Head of caudate nucleus (tissue), 42 donors: Measurements from ENCODE around the gene FBXO10.
"Not testable (repeated sequence)": the region's sequence is repeated elsewhere in the genome, so short reads cannot be mapped to it uniquely, and the experiment has no call there.

Experiments used
- DNase-seq, 42 donors: peaks; one replicate each; pipeline versions ENCODE4 v3.0.0 to v3.0.0-alpha.2; 2020 to 2021; ENCODE audit warnings: mixed read lengths in 7 of 42
- intact Hi-C: fragments of 100-400 bp; cut with DNase I; formaldehyde crosslinking; loops from one replicate; pipeline ENCODE4 v1.15.0; 2022

The FBXO10 gene

DNA sequence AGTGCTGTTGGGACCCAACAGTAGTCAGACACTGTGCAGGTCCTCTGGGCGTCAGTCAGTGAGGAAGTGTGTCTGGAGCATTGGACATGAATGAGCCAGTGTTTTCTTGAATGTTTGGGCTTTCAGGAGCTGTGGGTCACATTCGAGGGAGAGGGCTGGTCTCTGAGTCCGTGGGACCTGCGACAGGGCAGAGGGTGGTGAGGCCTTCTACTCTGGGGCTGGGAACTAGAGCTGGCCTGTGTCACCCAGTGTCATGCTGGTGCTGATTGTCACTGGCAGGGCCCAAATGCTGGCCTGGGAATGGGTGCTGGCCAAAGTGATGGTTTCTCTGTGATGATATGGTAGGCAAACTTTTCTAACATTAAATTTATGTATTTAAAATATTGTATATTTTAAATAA is 80.2 kb downstream of the FBXO10 start:
- DNase-seq, result peak in 1 of 42 donors; percentile 15
- intact Hi-C loops, result no loop called here

DNA sequence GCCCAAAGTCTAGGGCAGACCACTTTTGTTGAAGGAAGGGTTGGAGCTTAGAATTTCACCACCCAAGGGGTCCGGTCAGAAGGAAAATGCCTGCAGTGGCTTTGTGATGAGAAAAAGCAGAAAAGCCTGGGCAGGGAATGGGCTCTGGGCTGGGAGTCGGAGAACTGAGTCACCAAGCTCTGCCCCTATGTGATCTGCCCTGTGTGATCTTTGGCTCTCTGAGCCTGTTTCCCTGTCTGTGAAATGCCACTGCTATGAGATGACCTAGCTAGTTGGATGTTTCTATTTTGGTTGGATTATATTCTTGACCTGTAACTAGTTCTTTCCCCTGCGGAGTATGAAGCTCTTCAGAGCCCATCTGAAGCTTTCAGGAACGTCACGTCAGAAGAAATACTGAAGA is 80.6 kb downstream of the FBXO10 start:
- intact Hi-C loops, result no loop called here
- DNase-seq, result peak in 1 of 42 donors; percentile 13

DNA sequence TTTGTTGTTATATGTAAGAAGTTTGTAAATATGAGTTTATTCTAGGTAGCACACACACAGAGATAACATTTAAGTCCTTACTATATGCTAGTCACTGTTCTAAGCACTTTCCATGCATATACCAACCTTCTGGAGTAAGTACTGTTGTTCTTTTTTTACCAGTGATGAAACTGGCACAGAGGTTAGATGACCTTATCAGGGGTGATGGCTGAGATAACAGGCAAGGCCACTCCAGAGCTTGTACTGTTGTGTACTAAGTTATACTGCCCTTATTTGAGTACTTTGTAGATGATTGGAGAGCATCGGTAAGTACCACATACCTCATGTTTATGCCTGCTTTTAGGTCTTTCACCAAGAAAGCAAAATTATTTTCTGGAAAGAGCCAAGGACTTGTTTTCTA is 84.2 kb downstream of the FBXO10 start:
- intact Hi-C loops, result no loop called here
- DNase-seq, result no peak

DNA sequence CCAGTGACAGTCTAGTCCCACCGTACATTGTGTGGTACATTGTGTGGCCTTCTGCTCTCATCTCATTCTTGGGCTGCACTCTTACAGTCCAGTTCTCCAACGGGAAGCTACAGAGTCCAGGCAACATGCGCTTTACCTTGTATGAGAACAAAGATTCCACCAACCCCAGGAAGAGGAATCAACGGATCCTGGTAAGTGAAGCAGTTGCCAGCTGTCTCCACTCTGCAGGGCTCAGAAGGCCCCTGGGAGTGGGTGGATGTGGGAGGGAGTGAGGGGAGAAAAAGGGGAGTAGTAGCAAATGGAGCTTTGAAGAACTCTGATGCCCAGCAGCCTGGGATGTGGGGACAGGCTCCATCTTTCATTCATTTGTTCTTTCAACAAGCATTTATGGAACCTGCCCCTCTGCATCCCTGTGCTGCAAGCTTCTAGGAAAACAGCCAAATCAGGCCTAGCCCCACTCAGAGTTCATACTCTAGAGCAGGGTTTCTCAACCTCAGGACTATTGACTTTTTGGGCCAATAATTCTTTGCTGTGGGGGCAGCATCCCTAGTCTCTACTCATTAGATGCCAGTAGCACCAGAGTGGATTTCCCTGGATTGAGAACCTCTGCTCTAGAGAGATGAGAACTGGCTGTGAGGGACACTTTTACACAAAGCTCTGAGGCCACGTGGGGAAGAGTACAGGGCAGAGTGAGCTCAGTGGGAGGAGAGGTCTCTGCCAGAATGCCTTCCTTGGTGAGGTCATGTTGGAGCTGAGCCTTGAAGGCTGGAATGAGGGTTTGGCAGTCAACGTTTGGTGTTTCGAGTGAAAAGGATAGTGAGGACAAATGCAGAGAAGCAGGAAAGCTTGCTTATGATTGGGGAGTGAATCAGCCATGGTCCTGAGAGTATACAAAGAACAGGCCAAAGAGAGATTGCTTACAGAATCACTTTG is 89.3 kb downstream of the FBXO10 start:
- intact Hi-C loops, result loop anchor here (10.0 kb wide), 2 partner anchors 108 to 418 kb away; partner anchors contain the start of genes SLC25A51 and TOMM5
- peak in 12 of 42 donors; percentile 25 to 78 (median 54) for DNase-seq

DNA sequence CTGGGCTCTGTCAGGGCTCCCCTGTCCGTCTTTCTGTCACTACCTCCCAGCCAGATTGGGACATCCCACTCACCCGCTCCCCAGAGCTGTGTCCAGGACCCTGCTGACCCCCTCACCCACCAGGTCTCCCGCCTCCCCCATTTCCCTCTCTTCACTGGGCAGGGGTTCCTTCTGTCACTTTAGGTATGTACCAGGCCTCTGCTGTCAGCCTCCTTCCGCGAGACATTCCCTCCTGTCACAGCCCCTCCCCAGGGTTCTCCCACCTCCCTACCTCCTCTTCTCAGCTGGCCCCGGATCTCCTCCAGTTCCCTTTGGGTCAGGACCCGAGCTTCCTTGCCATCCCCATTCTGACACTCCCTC is 89.9 kb downstream of the FBXO10 start:
- DNase-seq, result no peak
- intact Hi-C loops, result loop anchor here (10.0 kb wide), 2 partner anchors 109 to 419 kb away; partner anchors contain the start of genes SLC25A51 and TOMM5

DNA sequence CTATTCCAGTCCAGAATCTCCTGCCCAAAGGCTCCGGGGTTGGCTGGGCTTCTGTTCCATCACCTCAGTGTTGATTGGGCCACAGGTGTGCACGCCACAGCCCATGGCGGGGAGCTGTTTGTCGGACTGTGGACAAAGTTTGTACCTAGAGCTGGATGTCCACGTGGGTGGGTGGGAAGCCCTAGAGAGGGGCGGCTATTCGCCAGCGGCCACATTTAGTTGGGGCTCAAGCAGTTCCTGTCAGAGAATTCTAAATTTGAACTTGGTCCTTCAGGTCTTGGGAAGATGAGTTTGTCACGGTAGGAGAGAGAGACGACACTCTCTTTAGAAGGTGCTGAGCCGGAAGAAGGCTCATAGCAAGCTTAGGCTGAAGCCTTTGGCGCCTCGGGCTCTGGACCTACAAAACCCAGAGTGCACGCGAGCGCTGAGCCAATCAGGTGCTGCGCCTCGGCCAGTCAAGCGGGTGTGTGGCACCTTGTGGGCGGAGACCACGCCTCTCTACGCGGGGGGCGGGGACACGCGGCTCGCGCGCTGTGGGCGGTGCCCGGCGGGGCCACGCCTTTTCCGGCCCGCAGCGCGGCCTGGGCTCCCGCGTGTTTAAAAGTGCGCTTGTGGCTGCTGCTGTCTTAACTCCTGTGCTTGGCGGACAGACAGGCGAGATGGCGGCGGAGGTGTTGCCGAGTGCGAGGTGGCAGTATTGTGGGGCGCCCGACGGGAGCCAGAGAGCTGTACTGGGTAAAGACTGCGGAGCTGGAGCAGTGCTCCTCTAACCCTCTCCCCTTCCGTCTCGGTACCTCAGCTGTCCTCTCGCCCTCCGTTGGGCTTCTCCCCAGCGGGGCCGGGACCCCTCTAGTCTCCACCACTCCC is 90.6 kb downstream of the FBXO10 start, which contains the start of gene POLR1E:
Gene POLR1E, plus strand, starts transcription at position 560 of the 867 bp plus-strand sequence. Its CDS starts 100 bp downstream, at position 660.
- intact Hi-C loops, result loop anchor here (10.0 kb wide), 2 partner anchors 109 to 419 kb away; partner anchors contain the start of genes SLC25A51 and TOMM5
- peak; percentile 87 to 98 (median 94) for DNase-seq

DNA sequence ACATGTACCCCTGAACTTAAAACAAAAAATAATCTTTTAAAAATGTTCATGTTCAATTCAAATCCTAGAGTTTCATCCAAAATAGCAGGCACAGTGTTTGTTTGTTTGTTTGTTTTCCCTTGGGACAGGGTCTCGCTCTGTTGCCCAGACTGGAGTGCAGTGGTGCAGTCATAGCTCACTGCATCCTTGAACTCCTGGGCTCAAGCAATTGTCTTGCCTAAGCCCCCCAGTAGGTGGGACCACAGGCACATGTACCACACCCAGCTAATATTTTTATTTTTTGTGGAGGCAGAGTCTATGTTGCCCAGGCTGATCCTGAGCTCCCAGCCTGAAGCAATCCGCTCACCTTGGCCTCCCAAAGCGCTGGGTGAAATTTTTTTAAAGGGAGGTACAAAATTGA is 95.4 kb downstream of the FBXO10 start:
- intact Hi-C loops, result loop anchor here (10.0 kb wide), 2 partner anchors 114 to 424 kb away; partner anchors contain the start of genes SLC25A51 and TOMM5
- DNase-seq, result no peak

DNA sequence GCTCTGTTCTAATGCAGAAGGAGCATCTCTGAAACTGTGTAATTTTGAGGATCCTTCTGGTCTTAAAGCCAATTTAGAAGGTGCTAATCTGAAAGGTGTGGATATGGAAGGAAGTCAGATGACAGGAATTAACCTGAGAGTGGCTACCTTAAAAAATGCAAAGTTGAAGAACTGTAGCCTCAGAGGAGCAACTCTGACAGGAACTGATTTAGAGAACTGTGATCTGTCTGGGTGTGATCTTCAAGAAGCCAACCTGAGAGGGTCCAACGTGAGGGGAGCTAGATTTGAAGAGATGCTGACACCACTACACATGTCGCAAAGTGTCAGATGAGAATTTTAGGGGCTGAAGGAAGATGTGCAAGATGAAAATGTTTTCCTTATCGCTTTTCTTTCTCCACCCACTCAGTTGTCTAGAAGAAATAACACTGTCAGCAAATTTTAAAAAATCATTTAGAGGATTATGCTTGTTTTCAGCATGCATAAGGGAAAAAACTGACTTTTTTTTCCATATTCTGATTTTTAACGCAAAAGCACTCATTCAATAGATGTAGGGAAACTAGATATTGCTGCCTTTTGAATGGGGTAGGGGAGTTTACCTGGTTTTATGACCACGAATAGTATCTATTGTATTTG is 98.1 kb downstream of the FBXO10 start:
- DNase-seq, intact Hi-C loops: not testable (repeated sequence)

DNA sequence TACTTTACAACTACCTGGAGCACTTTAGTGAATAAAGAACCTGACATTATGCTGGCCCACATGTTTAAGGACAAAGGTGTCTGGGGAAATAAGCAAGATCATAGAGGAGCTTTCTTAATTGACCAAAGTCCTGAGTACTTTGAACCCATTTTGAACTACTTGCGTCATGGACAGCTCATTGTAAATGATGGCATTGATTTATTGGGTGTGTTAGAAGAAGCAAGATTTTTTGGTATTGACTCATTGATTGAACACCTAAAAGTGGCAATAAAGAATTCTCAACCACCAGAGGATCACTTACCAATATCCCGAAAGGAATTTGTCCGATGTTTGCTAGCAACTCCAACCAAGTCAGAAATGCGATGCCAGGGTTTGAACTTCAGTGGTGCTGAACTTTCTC is 98.7 kb downstream of the FBXO10 start:
- DNase-seq, intact Hi-C loops: not testable (repeated sequence)

DNA sequence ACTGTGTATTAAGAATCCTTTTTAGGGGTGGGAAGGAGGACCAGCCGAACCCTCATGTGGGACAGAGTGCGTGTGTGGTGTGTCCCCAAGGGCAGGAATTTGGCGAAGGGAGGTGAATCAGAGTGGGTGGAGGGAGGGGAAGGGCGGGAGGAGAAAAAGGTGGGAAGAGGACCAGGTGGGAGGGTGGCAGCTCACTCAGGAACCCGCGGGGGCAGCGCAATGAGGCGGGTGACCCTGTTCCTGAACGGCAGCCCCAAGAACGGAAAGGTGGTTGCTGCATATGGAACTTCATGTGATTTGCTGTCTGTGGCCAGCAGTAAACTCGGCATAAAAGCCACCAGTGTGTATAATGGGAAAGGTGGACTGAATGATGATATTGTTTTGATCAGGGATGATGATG is 99.2 kb downstream of the FBXO10 start:
- DNase-seq, result peak in 20 of 42 donors; percentile 10 to 71 (median 39)
- intact Hi-C loops, result no loop called here

DNA sequence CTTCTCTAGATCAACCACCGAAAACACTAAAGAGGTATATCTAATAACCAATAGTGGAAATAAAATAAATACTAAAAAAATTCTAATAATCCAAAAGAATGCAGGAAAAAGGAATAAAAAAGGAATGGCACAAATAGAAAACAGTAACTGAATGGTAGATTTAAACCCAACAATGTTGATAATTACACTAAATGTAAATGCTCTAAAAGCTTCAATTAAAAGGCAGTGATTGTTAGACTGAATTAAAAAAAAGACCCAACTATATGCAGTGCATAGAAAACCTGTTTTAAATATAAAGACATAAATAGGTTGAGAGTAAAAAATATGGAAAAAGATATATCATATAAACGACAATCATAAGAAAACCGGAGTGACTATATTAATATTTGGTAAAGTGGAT is 101.7 kb downstream of the FBXO10 start:
- no peak for DNase-seq
- intact Hi-C loops, result no loop called here

DNA sequence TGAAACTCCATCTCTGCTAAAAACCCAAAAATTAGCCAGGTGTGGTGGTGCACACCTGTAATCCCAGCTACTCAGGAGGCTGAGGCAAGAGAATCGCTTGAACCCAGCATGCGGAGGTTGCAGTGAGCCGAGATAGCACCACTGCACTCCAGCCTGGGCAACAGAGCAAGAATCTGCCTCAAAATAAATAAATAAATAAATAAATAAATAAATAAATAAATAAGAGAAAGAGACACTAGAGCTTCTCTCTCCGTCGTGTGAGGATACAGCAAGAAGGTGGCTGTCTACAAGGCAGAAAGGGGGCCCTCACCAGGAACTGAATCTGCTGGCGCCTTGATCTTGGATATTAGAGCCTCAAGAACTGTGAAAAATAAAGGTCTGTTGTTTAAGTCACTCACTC is 102.2 kb downstream of the FBXO10 start:
- DNase-seq, intact Hi-C loops: not testable (repeated sequence)

DNA sequence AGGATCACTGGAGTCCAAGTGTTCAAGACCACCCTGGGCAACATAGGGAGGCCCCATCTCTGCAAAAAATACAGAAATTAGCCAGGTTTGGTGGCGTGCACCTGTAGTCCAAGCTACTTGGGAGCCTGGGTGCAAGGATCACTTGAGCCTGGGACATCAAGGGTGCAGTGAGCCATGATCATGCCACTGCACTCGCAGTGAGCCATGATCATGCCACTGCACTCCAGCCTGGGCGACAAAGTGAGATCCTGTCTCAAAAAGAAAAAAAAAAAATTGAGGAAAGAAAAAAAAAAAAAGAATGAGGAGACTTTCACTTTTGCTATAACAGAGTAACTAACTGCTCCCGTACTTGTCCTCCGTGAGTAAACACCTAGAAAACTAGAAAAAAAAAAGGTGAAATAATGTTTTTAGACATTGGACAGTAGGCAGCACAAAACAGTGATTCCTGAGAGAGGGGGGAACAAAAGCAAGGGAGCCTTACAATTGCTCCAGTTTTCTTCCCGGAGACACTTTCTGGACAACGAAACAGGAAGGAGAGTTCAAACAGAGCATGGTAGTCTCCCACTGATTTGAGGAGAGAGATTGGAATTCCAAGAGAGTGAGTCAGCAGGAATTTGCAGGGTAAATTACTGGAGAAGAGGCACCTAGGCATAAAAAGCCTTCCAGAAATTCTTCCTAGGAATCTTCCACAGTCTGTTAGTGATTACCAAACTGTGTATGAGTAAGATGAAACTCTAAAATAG is 104.1 kb downstream of the FBXO10 start:
- intact Hi-C loops, result no loop called here
- peak in 5 of 42 donors; percentile 20 to 45 (median 29) for DNase-seq

DNA sequence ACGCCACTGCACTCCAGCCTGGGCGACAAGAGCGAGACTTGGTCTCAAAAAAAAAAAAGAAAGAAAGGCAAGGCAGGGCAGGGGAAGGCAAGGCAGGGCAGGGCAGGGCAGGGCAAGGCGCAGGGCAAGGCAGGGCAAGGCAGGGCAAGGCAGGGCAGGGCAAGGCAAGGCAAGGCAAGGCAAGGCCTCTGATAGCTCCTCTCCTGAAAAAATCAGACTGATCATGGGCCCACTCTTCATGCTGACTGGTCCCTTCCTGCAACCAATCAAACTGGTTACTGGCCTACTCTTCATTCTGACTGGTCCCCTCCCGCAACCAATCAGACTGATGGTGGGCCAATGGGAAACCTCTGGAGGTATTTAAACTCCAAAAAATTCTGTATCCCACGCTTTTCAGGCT is 107.6 kb downstream of the FBXO10 start:
- no peak for DNase-seq
- intact Hi-C loops, result no loop called here

DNA sequence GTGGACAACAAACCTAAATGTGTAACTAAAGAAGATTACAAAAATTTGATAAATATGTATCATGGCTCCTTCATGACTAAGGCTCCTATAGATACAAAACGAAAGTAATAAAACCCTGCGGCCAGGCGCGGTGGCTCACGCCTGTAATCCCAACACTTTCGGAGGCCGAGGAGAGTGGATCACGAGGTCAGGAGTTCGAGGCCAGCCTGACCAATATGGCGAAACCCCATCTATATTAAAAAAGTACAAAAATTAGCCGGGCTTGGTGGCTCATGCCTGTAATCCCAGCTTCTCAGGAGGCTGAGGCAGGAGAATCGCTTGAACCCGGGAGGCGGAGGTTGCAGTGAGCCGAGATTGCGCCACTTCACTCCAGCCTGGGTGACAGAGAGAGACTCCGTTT is 108.7 kb downstream of the FBXO10 start:
- DNase-seq, intact Hi-C loops: not testable (repeated sequence)

DNA sequence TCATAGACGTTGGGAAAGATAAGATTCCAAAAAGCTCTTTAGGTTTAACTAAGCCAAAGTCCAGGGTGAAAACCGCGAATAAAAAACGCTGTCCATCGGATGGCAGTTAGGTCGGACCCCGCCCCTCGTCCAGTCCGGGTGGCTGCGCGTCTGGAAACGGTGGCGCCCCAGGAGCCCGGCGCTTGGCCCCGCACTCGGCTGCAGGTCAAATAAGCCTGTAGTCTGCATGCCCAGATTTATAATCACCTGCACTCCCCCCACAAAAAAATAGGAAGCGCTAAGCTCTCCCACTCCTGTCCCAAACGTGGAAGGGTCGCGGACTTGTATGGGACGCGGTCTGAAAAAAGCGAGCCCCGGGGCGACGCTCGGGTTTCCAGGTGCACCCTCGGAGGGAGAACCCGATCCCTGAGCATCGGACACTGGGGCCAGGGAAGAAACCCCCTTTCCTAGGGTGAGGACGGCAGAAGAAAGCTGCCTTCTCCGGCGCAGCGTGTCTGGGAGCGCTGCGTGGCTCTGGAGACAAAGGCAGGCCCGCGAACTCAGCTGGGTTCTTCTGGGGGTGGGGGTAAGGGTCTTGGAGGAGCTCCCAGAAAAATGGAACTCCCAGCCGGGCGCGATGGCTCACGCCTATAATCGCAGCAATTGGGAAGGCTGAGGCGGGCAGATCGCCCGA is 110.0 kb downstream of the FBXO10 start:
- peak; percentile 16 to 87 (median 70) for DNase-seq
- intact Hi-C loops, result no loop called here

DNA sequence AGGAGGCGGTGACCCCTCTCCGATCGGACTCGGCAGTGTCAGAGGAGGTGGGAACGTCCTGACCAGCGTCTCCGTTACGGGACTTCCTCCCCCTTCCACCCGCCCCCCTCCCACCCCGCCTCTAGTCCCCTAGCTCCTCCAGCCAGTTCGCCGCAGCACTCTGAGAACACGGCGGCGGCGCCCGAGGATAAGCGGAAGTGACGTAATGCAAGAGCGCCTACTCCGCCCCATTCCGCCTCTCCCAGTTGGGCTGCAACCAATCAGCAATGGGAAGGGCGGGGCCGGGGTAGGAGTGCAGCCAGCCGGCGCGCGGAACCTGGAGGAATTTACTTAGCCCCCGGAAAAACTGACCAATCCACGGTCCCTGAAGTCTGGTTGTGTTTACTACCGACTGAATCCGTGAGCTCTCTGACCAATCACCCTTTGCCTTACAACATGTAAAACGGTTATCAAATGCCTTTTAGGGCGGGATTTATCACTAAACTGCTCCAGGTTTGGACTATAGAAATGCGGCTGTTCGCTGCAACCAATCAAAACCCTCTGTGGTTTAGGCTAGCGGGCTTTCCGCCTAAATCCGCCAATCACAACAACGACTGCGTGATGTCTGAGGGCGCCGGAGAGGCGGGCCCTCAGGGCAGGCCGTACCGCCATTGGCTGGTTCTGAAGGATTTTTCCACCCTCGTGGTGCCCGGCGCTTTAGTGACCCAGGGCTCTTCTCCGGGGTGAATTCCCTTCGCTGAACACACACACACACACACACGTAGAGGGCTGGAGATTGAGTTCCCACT is 110.7 kb downstream of the FBXO10 start, which contains the start of gene ZBTB5:
Gene ZBTB5, minus strand, starts transcription at position 202 of the 788 bp plus-strand sequence. CDS start 22,899 bp downstream, outside the sequence.
- DNase-seq, result peak; percentile 99 to 100 (median 100)
- intact Hi-C loops, result loop anchor here (2.0 kb wide), 1 partner anchor 43 kb away; the partner anchor contains the start of gene GRHPR
